ENCODE data around the gene PLK1. TPM values are rescaled to one million over a fixed set of nuclear protein-coding genes. Genes with fewer than 3 reads are reported as not detected.
"Not testable (repeated sequence)": the region's sequence is repeated elsewhere in the genome, so short reads cannot be mapped to it uniquely, and the experiment has no call there.

The PLK1 gene
- total RNA-seq, 2 donors from 2014 or later: 80.0 to 93.4 TPM

DNA sequence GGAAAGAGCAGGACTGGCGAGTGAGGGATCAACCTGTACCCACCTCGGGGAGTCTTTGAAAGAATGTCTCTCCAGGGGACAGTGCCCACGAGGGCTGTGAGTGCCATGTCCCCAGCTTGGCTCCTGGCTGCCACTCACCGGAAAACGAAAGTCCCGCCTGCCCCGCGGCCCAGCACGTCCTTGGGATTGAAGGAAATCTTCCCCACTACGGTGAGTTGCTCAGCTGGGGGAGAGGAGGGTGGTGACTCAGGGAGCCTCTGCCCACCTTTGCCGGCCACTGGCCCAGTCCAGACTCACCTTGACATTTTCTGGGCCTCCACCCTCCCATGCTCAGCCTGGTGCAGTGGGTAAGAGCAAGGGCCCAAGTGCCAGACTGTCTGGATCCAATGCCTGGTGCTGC lies 17.1 kb downstream of the PLK1 start:
- Mint-ChIP-seq H3K9me3 (no peaks in the 10 kb centered on the region), H3K27ac (no peak overlapping the region), H3K36me3 (no peaks in the 10 kb centered on the region)
- no peak for ATAC-seq
- no peak for DNase-seq (ENCODE audit: low spot score in 2 of 2)

DNA sequence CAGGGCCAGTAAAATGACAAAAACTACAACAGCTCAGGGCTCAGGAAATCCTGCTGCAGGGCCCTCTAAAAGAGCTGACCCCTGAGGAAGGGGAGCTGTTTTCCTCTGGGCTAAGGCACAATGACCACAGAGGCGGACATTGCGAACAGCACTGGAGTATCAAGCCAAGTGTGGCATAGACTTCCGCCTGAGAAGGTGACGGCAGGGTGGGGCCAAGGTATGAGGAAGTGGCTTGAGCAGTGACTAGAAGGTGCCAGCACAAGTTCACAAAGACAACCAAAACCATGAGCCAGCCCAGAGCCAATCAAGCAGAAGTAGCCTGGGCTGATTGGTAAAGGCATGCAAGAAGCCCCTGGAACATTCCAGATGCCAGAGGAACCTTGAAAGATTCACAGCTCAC lies 20.4 kb downstream of the PLK1 start:
- DNase-seq (ENCODE audit: low spot score in 2 of 2) (no peak), ATAC-seq (no peak)
- no peak overlapping the region for H3K27ac Mint-ChIP-seq
- H3K36me3 Mint-ChIP-seq: peaks cover 9 to 13% of the 10 kb centered on the region in 2 donors
- H3K9me3 Mint-ChIP-seq: peaks cover 9 to 14% of the 10 kb centered on the region in 2 donors

DNA sequence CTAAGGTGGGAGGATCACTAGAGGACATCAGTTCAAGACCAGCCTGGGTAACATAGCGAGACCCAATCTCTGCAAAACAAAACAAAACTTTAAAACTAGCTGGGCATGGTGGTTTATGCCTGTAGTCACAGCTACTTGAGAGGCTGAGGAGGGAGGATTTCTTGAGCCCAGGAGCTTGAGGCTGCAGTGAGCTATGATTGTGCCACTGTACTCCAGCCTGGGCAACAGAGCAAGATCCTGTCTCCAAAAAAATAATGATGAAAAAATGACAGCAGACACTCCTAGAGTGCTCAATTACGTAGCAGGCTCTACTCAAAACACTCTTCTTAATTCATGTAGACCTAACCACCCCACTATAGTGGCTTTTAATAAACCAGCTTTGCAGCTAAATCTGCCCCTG lies 21.4 kb downstream of the PLK1 start:
- no peak for ATAC-seq
- H3K36me3 Mint-ChIP-seq: peaks cover 9 to 13% of the 10 kb centered on the region in 2 donors

GRCh38 chr16:23700509-23700908 lies 21.8 kb downstream of the PLK1 start:
- H3K27ac Mint-ChIP-seq: no peak overlapping the region
- no peak for ATAC-seq
- peaks cover 9 to 14% of the 10 kb centered on the region in 2 donors for H3K9me3 Mint-ChIP-seq
- no peak for DNase-seq (ENCODE audit: low spot score in 2 of 2)
- peaks cover 9 to 13% of the 10 kb centered on the region in 2 donors for H3K36me3 Mint-ChIP-seq

More for the DNA sequence above, 21.4 kb downstream of the PLK1 start:
- H3K27ac Mint-ChIP-seq: no peak overlapping the region
- H3K9me3 Mint-ChIP-seq: peaks cover 9 to 14% of the 10 kb centered on the region in 2 donors
- no peak for DNase-seq (ENCODE audit: low spot score in 2 of 2)

DNA sequence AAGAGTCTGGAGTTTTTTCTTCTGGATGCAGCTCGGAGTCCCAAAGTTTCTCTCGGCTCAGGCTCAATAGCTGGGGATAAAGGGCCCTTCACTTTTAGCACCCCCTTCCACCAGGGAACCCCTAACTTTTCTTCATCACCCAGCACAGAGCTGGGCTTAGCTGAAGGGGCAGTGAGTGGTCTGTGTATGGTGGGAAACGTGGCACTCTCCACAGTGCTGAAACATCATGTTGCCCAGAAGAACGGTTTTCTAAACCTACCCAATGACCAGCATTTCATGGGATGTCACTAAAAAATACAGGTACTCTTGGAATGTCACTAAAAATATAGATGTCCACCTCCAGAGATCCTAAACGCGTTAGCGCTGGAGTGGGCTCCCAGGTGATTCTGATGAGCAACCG lies 22.4 kb downstream of the PLK1 start:
- H3K36me3 Mint-ChIP-seq: peaks cover 9 to 13% of the 10 kb centered on the region in 2 donors
- H3K9me3 Mint-ChIP-seq: peaks cover 9 to 14% of the 10 kb centered on the region in 2 donors
- no peak overlapping the region for H3K27ac Mint-ChIP-seq
- DNase-seq (ENCODE audit: low spot score in 2 of 2): no peak
- ATAC-seq: no peak

GRCh38 chr16:23702951-23703350 lies 24.3 kb downstream of the PLK1 start:
- DNase-seq (ENCODE audit: low spot score in 2 of 2): no peak
- Mint-ChIP-seq H3K9me3 (peaks cover 9 to 14% of the 10 kb centered on the region in 2 donors), H3K27ac (no peak overlapping the region), H3K36me3 (peaks cover 9 to 13% of the 10 kb centered on the region in 2 donors)
- ATAC-seq: no peak

- Mint-ChIP-seq H3K36me3 (peaks cover 11 to 23% of the 10 kb centered on the region in 2 donors), H3K27ac (peak overlapping the region in 1 of 2 donors; percentile 25), H3K9me3 (peaks cover 14 to 18% of the 10 kb centered on the region in 2 donors)
- DNase-seq (ENCODE audit: low spot score in 2 of 2): no peak
- no peak for ATAC-seq
These were observed 26.3 kb downstream of the PLK1 start for GRCh38 chr16:23704772-23705516.

- no peak for ATAC-seq
- Mint-ChIP-seq H3K36me3 (peaks cover 17 to 29% of the 10 kb centered on the region in 2 donors), H3K9me3 (peaks cover 18 to 19% of the 10 kb centered on the region in 2 donors), H3K27ac (peak overlapping the region in 1 of 2 donors; percentile 25)
- DNase-seq (ENCODE audit: low spot score in 2 of 2): no peak
These were observed 26.8 kb downstream of the PLK1 start for GRCh38 chr16:23705517-23705902.

GRCh38 chr16:23706439-23706838 lies 27.8 kb downstream of the PLK1 start:
- ATAC-seq (no peak), DNase-seq (ENCODE audit: low spot score in 2 of 2) (no peak)
- Mint-ChIP-seq H3K27ac (no peak overlapping the region), H3K36me3 (peaks cover 21 to 30% of the 10 kb centered on the region in 2 donors), H3K9me3 (peaks cover 18 to 19% of the 10 kb centered on the region in 2 donors)

DNA sequence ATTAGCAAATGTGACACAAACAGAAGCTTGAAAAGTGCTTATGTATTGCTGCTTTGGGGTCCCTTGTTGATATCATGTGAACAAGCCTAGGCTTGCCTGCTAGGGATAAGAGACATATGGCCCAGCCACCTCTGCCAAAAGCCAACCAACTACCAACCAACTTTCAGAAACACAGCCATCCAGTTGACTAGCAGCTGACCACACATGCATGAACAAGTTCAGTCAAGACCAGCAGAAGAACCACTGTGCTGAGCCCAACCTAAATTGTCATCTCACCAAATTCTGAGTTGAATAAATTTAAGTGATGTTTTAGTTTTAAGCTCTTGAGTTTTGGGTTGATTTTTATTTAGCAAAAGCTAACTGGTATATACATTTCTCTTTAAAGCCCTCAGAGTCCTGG lies 30.8 kb downstream of the PLK1 start:
- DNase-seq (ENCODE audit: low spot score in 2 of 2) (no peak), ATAC-seq (no peak)
- peaks cover 4 to 10% of the 10 kb centered on the region in 2 donors for H3K9me3 Mint-ChIP-seq
- no peak overlapping the region for H3K27ac Mint-ChIP-seq
- peaks cover 11 to 17% of the 10 kb centered on the region in 2 donors for H3K36me3 Mint-ChIP-seq

DNA sequence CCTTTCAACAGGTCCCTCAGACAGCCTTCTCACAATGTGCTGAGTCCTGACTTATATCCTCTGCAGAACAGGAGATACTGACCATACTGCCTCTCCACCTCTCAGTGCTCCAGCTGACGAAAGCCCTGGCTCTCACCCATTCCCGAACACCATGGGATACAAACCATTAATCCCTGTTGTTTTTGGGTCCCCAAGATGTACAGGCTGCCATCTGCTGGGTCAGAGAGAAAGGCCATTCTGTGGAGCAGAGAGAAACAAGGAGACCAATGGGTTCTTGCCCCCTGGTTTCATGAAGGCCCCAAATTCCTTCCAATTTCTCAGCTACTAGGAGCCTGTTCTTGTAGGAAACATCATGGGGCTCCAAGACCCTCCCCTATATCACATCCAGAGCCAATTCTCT lies 31.3 kb downstream of the PLK1 start:
- no peak overlapping the region for H3K27ac Mint-ChIP-seq
- H3K36me3 Mint-ChIP-seq: peaks cover 11 to 17% of the 10 kb centered on the region in 2 donors
- ATAC-seq (no peak), DNase-seq (ENCODE audit: low spot score in 2 of 2) (no peak)
- peaks cover 4 to 10% of the 10 kb centered on the region in 2 donors for H3K9me3 Mint-ChIP-seq

GRCh38 chr16:23710504-23710903 lies 31.8 kb downstream of the PLK1 start:
- H3K36me3 Mint-ChIP-seq: peaks cover 11 to 17% of the 10 kb centered on the region in 2 donors
- peaks cover 4 to 10% of the 10 kb centered on the region in 2 donors for H3K9me3 Mint-ChIP-seq
- ATAC-seq (no peak), DNase-seq (ENCODE audit: low spot score in 2 of 2) (no peak)
- no peak overlapping the region for H3K27ac Mint-ChIP-seq

- peaks cover 4 to 10% of the 10 kb centered on the region in 2 donors for H3K9me3 Mint-ChIP-seq
- no peak overlapping the region for H3K27ac Mint-ChIP-seq
- ATAC-seq (no peak), DNase-seq (ENCODE audit: low spot score in 2 of 2) (no peak)
- peaks cover 11 to 17% of the 10 kb centered on the region in 2 donors for H3K36me3 Mint-ChIP-seq
These were observed 33.1 kb downstream of the PLK1 start for GRCh38 chr16:23711785-23712184.

GRCh38 chr16:23712976-23713375 lies 34.3 kb downstream of the PLK1 start, which contains the start of gene ERN2:
ERN2 (minus strand) TSS chr16:23713222; CDS start chr16:23713187, 35 bp downstream.
- no peak within 1 kb of the TSS for H3K27ac Mint-ChIP-seq
- ATAC-seq: no peak
- peaks cover 11 to 17% of the 10 kb centered on the region in 2 donors for H3K36me3 Mint-ChIP-seq
- peaks cover 4 to 10% of the 10 kb centered on the region in 2 donors for H3K9me3 Mint-ChIP-seq
- no peak for DNase-seq (ENCODE audit: low spot score in 2 of 2)

DNA sequence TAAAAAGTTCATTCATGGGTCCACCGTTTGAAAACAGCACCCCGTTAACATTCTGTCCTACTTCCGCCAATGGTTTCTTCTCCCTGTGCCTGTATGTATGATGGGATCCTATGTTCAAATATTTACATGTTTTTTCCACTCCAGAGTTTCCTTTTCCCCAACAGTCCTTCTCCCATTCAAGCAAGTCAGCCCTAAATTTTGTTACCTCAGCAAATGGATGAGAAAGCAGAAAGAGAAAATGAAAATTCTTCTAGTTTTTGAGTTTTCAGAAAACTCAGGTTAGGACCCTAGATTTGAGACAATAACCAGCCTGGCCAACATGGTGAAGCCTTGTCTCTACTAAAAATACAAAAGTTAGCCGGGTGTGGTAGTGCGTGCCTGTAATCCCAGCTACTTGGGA lies 37.8 kb downstream of the PLK1 start:
- Mint-ChIP-seq H3K9me3 (no peaks in the 10 kb centered on the region), H3K36me3 (no peaks in the 10 kb centered on the region), H3K27ac (no peak overlapping the region)
- ATAC-seq (no peak), DNase-seq (ENCODE audit: low spot score in 2 of 2) (no peak)

DNA sequence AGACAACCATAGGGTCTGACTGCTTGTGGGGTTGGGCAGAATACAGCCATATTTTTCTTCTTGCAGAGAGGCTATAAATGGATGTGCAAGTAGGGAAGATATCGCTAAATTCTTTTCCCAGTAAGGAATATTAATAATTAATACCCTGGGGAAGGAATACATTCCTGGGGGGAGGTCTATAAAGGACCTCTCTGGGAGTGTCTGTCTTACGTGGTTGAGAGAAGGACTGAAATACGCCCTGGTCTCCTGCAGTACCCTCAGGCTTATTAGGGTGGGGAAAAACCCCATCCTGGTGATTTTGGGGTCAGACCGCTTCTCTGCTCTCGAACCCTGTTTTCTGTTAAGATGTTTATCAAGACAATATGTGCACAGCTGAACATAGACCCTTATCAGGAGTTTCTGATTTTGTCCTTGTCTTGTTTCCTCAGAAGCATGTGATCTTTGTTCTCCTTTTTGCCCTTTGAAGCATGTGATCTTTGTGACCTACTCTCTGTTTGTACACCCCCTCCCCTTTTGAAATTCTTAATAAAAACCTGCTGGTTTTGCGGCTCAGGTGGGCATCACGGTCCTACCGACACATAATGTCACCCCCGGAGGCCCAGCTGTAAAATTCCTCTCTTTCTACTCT lies 44.0 kb downstream of the PLK1 start:
- H3K36me3 Mint-ChIP-seq: not testable (repeated sequence)

DNA sequence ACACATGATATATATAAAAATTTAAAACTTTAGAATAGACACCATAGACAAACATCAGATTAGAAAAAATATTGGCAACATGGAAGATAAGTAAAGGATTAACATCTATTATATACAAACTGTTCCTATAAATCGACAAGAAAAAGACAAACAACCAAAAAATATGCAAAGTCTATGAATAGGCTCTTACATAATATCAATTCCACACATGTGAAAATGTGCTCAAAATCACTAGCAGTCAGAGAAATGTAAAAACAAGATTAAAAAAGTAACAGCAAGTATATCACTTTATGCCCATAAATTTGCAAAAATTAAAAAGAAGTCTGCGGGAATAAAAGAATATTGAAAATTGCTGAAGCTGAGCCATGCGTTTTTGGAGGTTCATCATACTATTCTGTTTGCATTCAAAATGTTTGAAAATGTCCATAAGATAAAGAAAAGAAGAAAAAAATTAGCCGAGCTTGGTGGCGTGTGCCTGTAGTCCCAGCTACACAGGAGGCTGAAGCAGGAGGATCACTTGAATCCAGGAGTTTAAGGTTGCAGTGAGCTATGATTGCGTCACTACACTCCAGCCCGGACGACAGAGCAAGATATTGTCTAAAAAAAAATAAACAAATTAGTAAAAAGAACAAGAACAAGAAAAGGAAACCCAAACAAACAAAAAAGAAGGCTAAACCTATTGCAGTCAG lies 45.6 kb downstream of the PLK1 start:
- ATAC-seq: no peak
- H3K27ac Mint-ChIP-seq: peak overlapping the region in 1 of 2 donors; percentile 73
- H3K9me3 Mint-ChIP-seq: peaks cover 0 to 5% of the 10 kb centered on the region in 2 donors
- H3K36me3 Mint-ChIP-seq: peaks cover 6 to 9% of the 10 kb centered on the region in 2 donors
- DNase-seq (ENCODE audit: low spot score in 2 of 2): no peak

More for the DNA sequence above, 44.0 kb downstream of the PLK1 start:
- not testable (repeated sequence) for ATAC-seq; H3K9me3 Mint-ChIP-seq; DNase-seq (ENCODE audit: low spot score in 2 of 2)
- H3K27ac Mint-ChIP-seq: peak overlapping the region in 1 of 2 donors; percentile 59

Measured in activated naive CD4-positive, alpha-beta T cell treated with anti-CD3 and anti-CD28 coated beads, Interleukin-2, amount 50 U/mL, for 72 hours (primary cell).